GM18873 (cell line): ENCODE measurements around the gene EGFLAM.

ENCODE experiments used
- ATAC-seq: cut with Tn5 transposase; IDR thresholded peaks from one replicate; pipeline ENCODE4 v1.9.1; 2021; ENCODE audit warnings: mild to moderate bottlenecking, moderate library complexity, moderate number of reproducible peaks; ENCODE audit not compliant: unreplicated experiment, low FRiP score

EGFLAM gene

GRCh38 chr5:38441453-38442246 lies 183.3 kb downstream of the EGFLAM start:
- peak; percentile 97 for ATAC-seq

- ATAC-seq, result no peak
Observed at GRCh38 chr5:38442247-38442573, 183.9 kb downstream of the EGFLAM start.

- ATAC-seq, result no peak
Observed at GRCh38 chr5:38443390-38443789, 185.0 kb downstream of the EGFLAM start.

GRCh38 chr5:38445374-38446028 lies 187.1 kb downstream of the EGFLAM start:
- ATAC-seq, result no peak

- ATAC-seq, result no peak
Observed at GRCh38 chr5:38446029-38446522, 187.7 kb downstream of the EGFLAM start.

- ATAC-seq, result no peak
Observed at GRCh38 chr5:38447056-38447455, 188.7 kb downstream of the EGFLAM start.

- no peak for ATAC-seq
Observed at GRCh38 chr5:38447786-38448185, 189.4 kb downstream of the EGFLAM start.

GRCh38 chr5:38448568-38449350 lies 190.4 kb downstream of the EGFLAM start:
- no peak for ATAC-seq

GRCh38 chr5:38450627-38451026 lies 192.3 kb downstream of the EGFLAM start:
- ATAC-seq, result no peak

GRCh38 chr5:38451074-38451725 lies 192.8 kb downstream of the EGFLAM start:
- ATAC-seq, result no peak

- no peak for ATAC-seq
Observed at GRCh38 chr5:38452201-38452600, 193.8 kb downstream of the EGFLAM start.

- ATAC-seq, result peak; percentile 97
Observed at GRCh38 chr5:38453506-38453905, 195.1 kb downstream of the EGFLAM start.

- no peak for ATAC-seq
Observed at GRCh38 chr5:38453921-38454320, 195.6 kb downstream of the EGFLAM start.

- ATAC-seq, result peak; percentile 48
Observed at GRCh38 chr5:38455796-38456330, 197.5 kb downstream of the EGFLAM start.

GRCh38 chr5:38456657-38457399 lies 198.5 kb downstream of the EGFLAM start:
- ATAC-seq, result no peak

GRCh38 chr5:38458174-38458573 lies 199.8 kb downstream of the EGFLAM start:
- no peak for ATAC-seq

GRCh38 chr5:38462976-38463633 lies 204.7 kb downstream of the EGFLAM start:
- no peak for ATAC-seq

GRCh38 chr5:38463634-38464521 lies 205.5 kb downstream of the EGFLAM start:
- no peak for ATAC-seq
